Fibroblast of pulmonary artery (primary cell): ENCODE measurements around the gene IDUA.
A peak's percentile ranks its signal among the peaks of the same experiment; 100 is the strongest.

Source experiments
- DNase-seq: peaks from one replicate; pipeline ENCODE4 v3.0.0-alpha.2; 2010; ENCODE audit warnings: low read depth
- H3K4me3 ChIP-seq: replicated peaks from 2 replicates; pipeline ENCODE4 v1.5.1; 2011; ENCODE audit warnings: low read depth, mild to moderate bottlenecking, control low read depth, low read length, moderate library complexity
- CTCF ChIP-seq: IDR thresholded peaks from 2 replicates; pipeline ENCODE4 v1.5.1; 2011; ENCODE audit warnings: mild to moderate bottlenecking, control low read depth, low read length, inconsistent platforms; ENCODE audit errors: missing control alignments

IDUA gene

GRCh38 chr4:970046-970745 is 16.6 kb upstream of the IDUA start:
- no peak overlapping the region for H3K4me3 ChIP-seq
- no peak for DNase-seq
- TF ChIP-seq CTCF: no peak

DNA sequence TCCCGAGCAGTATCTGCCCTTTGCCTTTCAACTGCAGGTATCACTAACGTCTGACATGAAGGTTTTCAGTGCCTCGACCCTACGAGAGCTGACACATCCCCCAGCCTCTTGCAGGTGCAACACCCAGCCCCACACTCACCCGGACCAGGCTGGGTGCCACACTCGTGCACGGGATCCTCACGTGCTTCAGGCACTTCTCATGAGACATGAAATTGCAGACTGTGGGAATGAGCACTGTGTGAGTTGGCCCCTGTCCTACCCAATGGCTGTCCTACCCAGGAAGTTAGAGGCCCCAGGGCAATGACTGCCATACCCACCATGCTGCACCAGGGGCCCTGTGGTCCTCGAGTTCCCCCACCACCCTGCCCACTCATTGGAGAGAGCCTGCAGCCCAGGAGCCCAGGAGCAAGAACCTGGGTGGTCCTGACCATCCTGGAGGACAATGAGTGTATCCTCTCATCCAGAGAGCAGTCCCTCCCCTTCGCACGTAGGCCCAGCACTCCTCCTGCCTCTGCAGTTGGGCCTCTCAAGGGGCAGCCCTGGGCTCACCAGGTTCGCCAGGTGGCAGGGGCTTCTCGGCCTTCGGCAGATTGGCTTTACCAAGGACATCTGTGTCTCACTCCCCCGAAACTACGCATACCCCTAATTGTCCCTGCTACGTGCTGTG is 15.9 kb upstream of the IDUA start:
- H3K4me3 ChIP-seq: no peak overlapping the region
- no peak for TF ChIP-seq CTCF
- no peak for DNase-seq

DNA sequence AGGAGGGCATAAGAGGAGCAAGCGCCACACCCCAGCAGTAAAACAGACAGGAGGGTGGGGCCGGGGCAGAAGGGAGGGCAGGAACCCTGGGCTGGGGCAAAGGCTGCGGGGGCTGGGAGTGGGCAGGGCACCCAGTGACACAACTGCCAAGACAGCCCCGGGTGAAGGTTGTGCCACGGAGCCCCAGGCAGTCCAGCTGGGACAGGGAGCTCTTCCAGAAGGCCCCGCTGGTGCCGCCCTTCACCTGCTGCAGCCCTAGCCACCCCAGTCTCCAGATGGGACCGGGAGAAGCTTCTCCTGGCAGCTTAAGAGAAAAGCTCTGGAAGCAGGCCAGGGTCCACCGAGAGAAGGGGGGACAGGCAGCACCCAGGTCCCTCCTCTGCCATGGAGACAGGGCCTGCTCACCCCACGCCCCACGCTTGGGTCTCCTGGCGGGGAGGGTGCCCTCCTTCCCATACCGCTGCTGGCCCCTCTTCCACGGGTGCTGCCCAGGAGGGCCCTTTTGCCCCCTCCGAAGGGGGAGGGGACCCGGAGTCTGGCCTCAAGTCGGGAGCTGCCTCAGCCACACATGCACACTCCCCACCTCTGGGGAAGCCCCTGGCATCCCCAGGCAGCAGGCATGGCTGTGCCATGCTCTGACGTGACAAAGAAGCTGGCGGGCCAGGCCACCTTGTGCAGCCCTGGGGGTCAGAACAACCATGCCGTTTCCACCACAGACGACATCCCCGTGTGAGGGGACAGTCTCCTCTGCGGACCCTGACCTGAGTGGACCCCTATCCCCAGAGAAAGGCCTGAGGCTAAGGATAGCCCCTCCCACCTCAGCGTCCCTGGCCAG is 15.0 kb upstream of the IDUA start:
- peak overlapping the region; percentile 64 for H3K4me3 ChIP-seq
- no peak for TF ChIP-seq CTCF
- DNase-seq: no peak

DNA sequence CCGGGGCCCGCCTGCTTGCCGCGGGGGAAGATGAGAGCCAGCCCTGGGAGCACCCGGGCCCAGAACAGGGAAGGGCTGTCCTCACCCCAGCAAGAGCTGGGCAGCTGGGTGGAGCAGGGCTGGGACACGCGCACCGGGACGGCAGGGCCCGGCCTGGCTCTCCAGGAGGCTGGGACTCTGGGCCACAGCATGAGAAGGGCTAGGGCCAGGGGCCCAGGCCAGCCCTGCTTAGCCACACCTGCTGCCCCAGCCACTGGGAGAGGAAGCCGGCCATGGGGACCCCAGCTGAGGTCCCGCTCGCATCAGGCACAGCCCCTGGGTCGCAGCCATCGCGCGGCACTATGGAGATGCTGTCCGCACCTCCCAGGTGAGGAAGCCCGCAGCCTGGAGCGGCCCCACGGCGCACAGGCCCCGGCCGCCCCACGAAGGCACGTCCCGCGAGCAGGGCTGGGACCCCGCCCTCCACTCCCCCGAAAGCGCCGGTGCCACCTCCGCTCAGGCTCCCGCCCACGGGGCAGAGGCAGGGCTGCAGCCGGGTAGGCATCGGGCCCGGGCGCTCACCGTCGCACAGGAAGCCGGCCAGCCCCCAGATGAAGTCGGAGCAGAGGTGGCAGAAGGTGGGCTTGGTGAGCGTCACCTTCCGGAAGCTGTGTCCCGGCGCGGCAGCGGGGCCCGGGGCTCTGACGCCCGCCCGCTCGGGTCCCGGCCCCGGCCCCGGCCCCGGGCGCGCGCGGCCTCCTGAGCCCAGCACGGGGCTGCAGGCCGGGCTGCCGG is 14.0 kb upstream of the IDUA start:
- TF ChIP-seq CTCF: no peak
- peak overlapping the region; percentile 64 for H3K4me3 ChIP-seq
- peak; percentile 16 for DNase-seq

GRCh38 chr4:973431-974397 is 13.1 kb upstream of the IDUA start, which contains the start of gene DGKQ:
Gene DGKQ, minus strand, starts transcription at chr4:973569. Its CDS starts 87 bp downstream, at chr4:973482.
- TF ChIP-seq CTCF: no peak
- peak; percentile 84 for DNase-seq
- peak within 1 kb of the TSS; percentile 64 for H3K4me3 ChIP-seq
